GM19452 (cell line): ENCODE measurements around the gene P4HB.
"Not testable (repeated sequence)": the region's sequence is repeated elsewhere in the genome, so short reads cannot be mapped to it uniquely, and the experiment has no call there.

Experiments
- ATAC-seq: cut with Tn5 transposase; IDR thresholded peaks from one replicate; pipeline ENCODE4 v1.9.1; 2021; ENCODE audit not compliant: unreplicated experiment

Gene P4HB

GRCh38 chr17:81849457-81849856, 10.9 kb downstream of the P4HB start:
- no peak for ATAC-seq

DNA sequence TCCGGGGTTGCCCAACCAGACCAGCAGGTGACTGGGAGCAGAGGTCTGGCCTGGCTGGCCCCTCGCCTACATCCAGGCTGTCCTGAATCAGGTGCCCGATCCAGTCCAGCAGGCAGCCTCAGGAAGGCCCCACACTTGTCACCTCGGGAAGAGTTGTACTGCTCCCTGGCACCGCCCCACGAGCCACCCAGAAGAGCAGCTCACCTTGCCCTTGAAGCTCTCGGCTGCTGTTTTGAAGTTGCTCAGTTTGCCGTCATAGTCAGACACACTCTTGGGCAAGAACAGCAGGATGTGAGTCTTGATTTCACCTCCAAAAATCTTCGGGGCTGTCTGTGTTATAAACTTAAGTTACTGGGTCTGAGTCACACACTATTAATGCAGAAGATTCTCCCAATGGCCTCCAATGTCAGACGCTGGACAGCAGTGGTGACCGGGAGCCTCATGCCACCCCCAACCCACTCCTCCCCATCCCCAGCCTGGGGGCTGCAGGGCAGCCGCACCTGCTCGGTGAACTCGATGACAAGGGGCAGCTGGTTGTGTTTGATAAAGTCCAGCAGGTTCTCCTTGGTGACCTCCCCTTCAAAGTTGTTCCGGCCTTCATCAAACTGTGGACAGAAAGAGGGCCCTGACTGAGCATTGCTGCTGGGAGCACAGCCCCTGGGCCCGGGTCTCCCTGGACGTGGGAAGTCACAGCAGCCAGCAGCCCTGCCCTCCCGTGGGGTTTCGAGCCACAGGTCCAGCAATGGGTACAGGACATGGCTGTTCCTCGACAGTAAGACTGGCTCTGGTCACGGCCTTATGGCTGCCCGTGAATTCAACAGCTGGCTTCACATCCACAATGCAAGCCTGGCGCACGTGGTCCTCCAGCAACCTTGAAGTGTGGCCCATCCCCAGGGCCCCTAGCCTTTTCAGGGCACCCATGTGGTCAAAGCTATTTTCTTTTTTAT, 13.3 kb downstream of the P4HB start:
- no peak for ATAC-seq

DNA sequence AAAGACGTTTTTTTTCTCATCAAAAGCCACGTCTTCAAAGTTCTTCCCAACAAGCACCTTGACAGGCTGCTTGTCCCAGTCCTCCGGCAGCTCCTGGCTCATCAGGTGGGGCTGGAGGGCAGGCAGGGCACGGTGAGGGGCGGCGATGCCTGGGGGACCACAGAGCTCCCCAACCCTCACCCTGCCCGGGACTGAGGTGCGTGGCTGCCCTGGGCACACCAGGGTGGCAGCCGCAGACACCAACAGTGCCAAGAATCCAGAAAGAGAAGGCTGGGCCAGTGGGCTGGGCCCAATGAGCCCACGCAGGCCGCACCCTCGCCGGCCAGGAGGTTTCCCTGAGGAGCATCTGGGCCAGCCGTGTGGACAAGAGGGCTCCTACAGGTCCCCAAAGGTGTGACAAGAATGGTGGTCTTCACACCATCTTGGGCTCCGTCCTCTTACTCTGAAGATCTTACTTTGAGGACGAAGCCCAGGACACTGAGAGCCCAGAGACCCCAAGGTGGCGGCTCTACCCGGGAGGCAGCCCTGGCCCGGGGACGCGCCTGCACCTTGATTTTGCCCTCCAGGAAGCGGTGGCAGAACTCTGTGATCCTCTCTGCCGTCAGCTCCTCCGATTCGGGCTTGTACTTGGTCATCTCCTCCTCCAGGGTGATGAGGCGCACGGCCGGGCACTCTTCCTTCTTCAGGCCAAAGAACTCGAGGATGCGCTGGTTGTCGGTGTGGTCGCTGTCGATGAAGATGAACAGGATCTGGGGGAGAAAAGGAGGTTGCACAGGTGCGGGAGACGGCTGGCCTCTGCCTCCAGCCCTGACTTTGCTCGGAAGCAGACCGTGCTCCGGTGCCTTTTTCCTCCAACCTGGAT, 14.2 kb downstream of the P4HB start:
- ATAC-seq: no peak

DNA sequence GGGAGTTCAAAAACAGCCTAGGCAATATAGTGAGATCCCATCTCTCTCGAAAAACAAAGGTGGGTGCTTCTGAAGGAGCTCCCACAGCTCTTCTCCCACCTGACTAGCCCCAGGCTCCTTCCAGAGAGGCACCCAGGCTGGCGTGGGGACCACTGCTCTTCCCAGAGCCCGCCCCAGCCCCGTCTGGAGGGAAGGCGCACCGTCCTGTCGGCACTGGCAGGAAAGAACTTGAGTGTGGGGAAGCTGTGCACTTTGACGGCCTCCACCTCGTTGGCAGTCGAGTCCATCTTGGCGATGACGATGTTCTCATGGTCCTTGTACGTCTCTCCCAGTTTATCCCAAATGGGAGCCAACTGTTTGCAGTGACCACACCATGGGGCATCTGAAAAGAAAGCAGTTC, 15.0 kb downstream of the P4HB start:
- ATAC-seq: no peak

DNA sequence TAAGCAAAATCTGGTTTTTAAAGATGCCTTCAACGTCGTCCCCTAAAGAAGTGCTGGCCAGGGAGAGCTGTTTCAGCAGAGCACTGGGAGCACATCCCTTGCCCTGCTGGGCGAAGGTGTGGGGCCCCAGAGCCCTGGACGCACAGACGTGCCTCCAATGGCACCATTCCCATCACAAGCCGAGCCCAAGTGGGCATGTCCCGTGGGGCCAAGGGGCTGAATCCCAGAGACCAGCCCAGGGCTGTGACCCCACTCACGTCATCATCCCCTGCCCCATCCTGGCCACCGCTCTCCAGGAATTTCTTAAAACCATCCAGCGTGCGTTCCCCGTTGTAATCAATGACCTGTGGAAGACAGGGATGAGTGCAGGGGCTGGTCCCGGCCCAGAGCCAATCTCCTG, 15.4 kb downstream of the P4HB start:
- no peak for ATAC-seq

DNA sequence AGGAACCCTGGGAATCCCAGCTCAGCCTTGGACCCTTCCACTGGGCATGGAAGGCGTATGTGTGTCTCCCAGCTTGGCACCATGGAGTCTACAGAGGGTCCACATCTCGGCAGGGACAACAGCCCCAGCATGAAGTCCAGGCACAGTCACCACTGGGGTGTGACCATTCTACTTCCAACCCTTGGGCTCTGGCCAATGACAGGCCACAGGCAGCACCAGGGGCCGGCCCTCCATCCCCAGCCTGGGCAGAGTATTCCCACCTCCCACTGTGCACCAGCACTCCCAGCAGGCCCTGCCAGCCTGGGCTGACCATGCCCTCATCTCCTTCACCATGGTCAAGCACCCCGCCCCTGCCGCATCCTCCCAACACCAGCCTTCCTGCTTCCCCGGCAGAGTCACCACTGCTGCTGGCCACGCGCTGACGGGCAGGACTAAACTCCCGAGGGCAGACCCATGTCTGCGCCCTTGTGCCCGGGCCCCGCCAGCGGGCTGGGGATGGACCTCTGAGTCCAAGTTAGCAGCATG, 15.9 kb downstream of the P4HB start:
- no peak for ATAC-seq

DNA sequence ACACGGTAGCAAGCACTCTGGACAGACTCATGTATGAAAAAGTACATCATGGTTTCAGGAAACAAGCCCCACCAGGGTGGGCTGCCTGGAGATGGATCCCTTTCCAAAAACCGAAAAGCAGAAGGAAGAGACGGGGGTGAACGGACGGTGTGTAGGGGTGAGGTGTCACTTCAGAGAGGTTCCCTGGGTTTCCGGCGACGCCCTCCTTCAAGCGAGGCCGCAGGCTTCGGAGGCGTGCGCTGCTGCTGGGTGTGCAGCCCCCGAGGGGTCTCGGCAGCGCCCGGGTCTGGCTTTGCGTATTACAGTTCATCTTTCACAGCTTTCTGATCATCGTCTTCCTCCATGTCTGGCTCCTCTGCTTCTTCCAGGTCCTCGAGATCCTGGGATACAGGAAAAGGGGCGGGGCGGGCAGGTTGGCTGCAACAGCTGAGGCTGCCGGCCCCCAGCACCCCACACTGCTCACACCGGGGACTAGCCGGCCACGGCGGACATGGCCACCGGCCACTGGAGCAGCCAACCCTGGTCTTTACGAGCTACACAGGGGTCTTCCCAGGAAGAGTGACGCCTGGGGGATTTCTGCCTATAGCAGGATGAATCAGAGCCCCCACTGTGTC, 16.5 kb downstream of the P4HB start:
- ATAC-seq: no peak

- no peak for ATAC-seq
Observed at GRCh38 chr17:81842725-81843504, 17.4 kb downstream of the P4HB start.

- no peak for ATAC-seq
Observed at GRCh38 chr17:81842378-81842724, 18.0 kb downstream of the P4HB start.

DNA sequence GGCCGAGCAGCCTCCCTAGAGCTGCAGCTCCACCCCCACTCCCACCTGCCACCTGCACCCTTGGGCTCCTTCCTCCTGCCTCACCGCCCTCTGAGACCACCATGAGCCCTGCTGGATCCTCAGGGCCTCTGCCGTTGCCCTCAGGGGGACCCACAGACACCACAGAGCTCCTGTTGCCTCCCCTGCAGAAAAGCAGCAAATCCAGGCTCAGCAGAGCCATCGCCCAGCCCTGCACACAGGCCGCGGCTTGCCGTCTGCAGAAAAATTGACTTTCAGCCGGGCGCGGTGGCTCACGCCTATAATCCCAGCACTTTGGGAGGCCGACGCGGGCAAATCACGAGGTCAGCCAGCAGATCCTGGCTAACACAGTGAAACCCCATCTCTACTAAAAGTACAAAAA, 18.5 kb downstream of the P4HB start:
- ATAC-seq: no peak

GRCh38 chr17:81840826-81841778, 19.2 kb downstream of the P4HB start:
- ATAC-seq: no peak

DNA sequence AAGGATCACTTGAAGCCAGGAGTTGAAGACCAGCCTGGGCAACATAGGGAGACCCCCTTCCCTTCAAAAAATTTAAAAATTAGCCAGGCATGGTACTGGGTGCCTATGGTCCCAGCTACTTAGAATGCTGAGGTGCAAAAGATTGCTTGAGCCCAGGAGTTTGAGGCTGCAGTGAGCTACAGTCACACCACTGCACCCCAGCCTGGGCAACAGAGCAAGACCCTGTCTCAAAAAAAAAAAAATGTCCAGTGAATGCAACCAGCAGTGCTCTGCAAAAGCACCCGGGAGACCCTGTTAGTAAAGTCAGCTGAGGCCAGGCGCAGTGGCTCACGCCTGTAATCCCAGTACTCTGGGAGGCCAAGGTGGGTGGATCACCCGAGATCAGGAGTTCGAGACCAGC, 20.3 kb downstream of the P4HB start:
- not testable (repeated sequence) for ATAC-seq

GRCh38 chr17:81839301-81839700, 21.0 kb downstream of the P4HB start:
- no peak for ATAC-seq

- no peak for ATAC-seq
Observed at GRCh38 chr17:81838753-81839255, 21.5 kb downstream of the P4HB start.

GRCh38 chr17:81837641-81838040, 22.7 kb downstream of the P4HB start:
- no peak for ATAC-seq

DNA sequence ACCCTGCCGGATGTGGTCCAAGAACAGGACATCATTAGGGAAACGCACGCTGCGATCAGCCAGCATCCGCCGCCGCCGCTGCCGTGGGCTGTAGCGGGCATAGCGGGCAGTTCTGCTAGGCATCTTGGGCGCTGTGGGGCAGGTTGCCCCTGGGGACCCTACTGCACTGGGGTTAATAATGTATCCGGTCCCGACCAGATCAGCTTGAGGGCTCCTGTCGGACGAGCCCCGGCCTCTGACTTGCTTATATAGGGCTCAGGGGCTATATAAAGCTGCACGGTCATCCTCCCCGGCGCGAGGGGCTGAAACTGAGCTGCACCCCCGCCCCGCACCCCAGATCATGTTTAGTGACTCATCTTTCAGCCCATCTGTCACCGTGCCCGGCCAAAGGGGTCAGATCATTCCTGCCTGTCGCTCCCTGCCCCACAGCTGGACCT, 25.5 kb downstream of the P4HB start, which contains the start of gene PPP1R27:
Gene PPP1R27, minus strand, starts transcription at position 220 of the 437 bp plus-strand sequence. Its CDS starts 97 bp downstream, at position 123.
- ATAC-seq: no peak

GRCh38 chr17:81833921-81834830, 26.2 kb downstream of the P4HB start:
- ATAC-seq: no peak
